ENCODE measurements around the gene FAM78B.

The FAM78B gene

GRCh38 chr1:166159656-166160055, 7.1 kb downstream of the FAM78B start:
- no peak for DNase-seq

DNA sequence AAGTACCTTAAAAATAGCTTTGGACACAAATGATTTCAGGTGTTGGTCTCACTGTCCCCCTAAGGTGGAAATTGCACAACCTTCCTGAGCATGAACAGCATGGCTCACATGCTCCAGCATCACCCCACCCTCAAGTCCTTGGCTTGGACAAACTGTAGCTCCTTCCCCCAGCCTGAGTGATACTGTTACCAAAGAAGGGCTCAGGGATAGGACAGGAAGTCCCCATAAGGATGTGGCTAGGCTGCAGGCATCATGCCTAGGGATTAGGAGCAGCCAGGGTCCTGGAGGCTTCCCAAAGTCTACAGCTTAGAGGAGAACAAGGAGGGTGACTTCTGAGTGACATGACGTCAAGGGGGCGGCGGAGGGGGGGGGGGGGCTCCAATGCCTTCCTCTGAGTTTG, 10.1 kb downstream of the FAM78B start:
- DNase-seq, result no peak

DNA sequence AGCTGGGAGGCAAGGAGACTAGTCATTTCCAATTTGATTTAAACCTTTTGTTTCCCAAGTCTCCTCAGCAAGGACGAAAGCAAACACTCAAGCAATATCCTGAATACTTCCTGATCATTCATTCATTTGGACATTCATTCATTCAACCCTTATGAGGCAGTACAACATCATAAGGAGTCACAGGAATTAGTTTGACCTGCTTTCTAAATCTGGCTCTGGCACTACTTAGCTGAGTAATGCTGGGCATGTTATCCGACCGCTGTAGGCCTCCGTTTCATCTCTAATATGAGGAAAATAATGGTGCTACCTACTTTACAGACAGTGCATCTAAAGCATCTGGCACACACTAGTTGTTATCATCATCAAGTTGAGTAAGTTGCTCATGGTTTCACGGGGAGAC, 11.7 kb downstream of the FAM78B start:
- DNase-seq, result no peak

- DNase-seq, result no peak
Observed at GRCh38 chr1:166153525-166154314, 13.1 kb downstream of the FAM78B start.

GRCh38 chr1:166152978-166153377, 13.8 kb downstream of the FAM78B start:
- no peak for DNase-seq

- no peak for DNase-seq
Observed at GRCh38 chr1:166151804-166152203, 15.0 kb downstream of the FAM78B start.

GRCh38 chr1:166145499-166145898, 21.3 kb downstream of the FAM78B start:
- no peak for DNase-seq

GRCh38 chr1:166141969-166142368, 24.8 kb downstream of the FAM78B start:
- DNase-seq, result no peak

GRCh38 chr1:166140251-166140650, 26.6 kb downstream of the FAM78B start:
- no peak for DNase-seq

- DNase-seq, result no peak
Observed at GRCh38 chr1:166139735-166140134, 27.1 kb downstream of the FAM78B start.

DNA sequence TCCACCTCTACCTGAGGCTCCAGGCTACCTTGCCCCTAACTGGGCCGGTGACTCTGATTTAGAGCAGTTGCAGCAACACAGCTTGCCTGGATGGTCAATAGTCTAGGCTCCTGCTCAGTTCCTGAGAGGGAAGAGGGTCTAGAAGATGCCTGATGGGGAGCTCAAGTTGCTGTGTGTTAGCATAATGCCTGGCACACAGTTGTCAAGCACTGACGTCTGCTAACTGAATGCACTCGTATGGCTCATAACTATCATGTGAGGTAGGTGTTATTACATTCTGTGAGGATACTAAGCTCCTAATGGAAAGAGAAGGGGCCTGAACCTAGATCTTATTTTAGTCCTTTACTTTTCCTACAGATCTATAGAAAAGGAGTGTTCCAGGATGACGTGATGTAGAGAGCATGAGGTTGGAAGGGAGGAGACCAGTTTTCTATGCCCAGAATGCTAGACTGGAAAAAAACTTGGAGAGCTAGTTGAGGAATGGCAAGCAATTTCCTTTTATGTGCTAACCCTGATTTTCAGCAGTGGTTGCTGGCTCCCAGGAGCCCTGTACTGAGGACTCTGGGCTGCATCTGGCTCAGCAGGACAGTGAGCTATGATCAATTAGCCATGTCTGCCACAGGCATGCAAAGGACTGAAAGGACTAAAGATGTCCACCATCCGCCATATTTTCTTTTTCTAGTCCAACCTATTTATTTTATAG, 30.0 kb downstream of the FAM78B start:
- no peak for DNase-seq

- no peak for DNase-seq
Observed at GRCh38 chr1:166136222-166136621, 30.6 kb downstream of the FAM78B start.

DNA sequence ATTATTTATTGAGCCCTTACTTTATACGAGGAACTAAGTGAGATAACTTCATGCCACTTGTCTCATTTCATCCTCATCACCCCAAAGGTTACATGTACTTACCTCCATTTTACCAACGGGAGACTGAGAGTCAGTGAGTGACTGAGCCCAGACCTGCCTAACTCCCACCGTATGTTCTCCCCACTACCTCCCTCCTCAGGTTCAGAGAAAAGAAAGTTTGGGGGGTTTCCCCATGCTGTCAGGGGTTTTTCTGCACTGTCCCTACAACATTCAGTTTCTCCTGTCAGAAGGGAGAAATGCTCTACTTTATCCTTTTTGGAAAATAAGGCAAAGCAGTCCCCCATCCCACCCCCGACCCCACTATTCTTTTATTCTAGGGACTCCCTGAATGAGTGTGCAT, 32.9 kb downstream of the FAM78B start:
- DNase-seq, result no peak

GRCh38 chr1:166133276-166133841, 33.4 kb downstream of the FAM78B start:
- no peak for DNase-seq

GRCh38 chr1:166132496-166132895, 34.3 kb downstream of the FAM78B start:
- DNase-seq, result no peak

DNA sequence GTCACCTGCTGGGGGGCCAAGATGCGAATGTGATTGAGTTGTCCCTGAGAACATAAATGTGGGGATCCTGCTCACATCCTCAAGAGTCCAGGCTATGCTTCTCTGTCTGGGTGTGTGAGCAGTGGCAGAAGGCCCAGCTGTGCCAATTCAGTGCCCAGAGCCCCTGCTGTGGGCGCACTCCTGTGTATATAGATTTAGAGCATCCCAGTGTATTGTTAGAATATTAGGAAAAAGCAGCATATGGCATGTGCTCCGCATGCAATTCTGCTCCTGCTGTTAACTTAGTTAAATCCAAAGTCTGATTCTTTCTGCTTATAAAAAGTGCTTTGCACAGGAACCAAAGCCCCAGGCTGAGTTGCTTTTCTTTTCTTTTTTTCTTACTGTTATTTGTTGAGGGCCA, 37.8 kb downstream of the FAM78B start:
- no peak for DNase-seq

DNA sequence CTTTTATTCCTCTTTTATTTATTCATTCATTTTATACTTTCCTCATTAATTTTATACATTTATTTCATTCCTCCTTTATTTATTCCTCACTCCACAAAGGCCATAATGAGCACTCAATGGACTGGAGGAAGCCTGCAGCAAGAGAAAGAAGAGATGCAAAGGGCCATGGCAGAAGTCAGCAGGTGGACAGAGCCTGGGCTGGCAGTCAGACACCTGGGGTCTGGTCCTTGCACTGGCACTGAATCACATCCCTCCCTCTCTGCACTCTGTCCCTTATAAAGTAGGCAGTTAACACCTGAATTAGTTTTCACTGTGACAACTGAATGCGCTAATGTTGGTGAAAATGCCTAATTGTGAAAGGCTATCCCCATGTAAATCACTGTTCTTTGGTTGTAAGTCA, 38.6 kb downstream of the FAM78B start:
- no peak for DNase-seq

- no peak for DNase-seq
Observed at GRCh38 chr1:166127003-166127402, 39.8 kb downstream of the FAM78B start.

- no peak for DNase-seq
Observed at GRCh38 chr1:166122873-166123466, 43.8 kb downstream of the FAM78B start.

GRCh38 chr1:166121010-166121409, 45.8 kb downstream of the FAM78B start:
- DNase-seq, result no peak

DNA sequence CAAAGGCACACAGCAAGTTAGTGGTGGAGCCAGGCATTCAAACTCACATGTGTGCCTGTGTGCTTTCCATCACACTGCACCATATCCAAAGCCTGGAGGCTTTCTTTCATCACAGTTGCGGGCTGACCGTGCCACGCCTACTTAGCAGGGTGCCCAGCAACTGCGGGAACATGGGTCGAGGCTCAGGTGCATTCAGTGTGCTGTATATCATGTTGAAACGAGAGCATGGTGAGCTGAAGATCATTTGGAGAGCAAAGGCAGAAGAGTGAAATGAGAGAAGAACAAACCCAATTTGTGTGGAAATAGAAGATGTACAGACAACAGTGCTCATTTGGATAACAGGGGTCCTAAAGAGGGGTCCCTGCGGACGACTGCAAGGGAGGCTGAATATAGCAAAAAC, 46.5 kb downstream of the FAM78B start:
- no peak for DNase-seq

GRCh38 chr1:166119471-166119965, 47.3 kb downstream of the FAM78B start:
- DNase-seq, result no peak

DNA sequence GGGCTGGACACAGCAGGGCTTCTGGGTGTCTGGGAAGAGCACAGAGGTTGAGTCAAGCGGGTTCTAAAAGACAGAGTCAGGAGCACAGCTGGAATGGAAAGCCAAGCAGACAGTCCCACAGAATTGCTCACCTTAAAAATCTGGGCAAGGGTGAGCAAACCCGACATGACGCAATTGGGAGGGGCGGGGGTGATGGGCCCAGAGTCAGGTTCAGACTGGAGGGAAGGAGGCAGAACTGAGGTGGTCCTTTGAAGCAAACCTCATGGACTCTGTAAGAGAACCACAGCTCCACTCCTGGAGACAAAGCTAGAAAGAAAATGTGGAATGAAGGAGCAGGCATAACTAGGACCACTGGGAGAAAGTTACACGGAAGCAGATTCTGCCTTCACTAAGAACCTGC, 49.0 kb downstream of the FAM78B start:
- DNase-seq, result no peak

- DNase-seq, result no peak
Observed at GRCh38 chr1:166116026-166116425, 50.8 kb downstream of the FAM78B start.
